Testis (tissue), 2 donors: Measurements from ENCODE around the gene TM2D1.

ENCODE experiments used
- CTCF ChIP-seq, 3 experiments: fragments of 450-650 bp in 2 of 3; fragments of 200-600 bp in 1 of 3; sonication (generic) in 1 of 3; IDR thresholded peaks; one replicate each; pipeline ENCODE4 v1.5.1; 2016 to 2019; ENCODE audit warnings: antibody characterized with exemption in 3 of 3, mild to moderate bottlenecking in 2 of 3, moderate library complexity in 1 of 3
- POLR2A ChIP-seq: fragments of 450-650 bp; IDR thresholded peaks from one replicate; pipeline ENCODE4 v1.6.1; 2017; ENCODE audit warnings: antibody characterized with exemption, mild to moderate bottlenecking, moderate library complexity

DNA sequence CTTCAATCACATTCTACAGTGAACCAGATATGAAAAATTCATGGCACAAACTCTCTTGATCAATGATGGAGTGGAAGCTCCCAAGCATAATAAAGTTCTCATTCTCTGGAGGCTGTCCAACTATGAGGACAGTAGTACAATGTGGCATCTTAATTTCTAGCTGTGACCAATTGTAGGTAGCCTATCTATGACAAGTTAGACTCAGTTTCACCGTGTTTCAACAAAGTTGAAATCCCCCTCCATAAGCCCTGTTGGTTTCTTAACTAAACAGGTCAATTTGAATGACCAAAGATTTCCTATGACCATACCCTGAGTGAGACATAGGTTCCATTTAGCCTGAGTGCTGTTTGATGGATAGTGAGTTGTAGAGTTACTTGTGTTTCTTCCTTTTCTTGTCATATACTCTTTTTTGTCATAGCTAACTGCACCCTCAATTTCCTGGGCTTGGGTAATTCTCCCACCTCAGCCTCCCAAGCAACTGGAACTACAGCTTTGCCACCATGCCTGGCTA is 29.1 kb upstream of the TM2D1 start:
- no peak for TF ChIP-seq POLR2A
- no peak for TF ChIP-seq CTCF (IDR thresholded peaks at IDR 0.05)
